HUDEP-2 (cell line): ENCODE data around the gene NUBP2.

Experiments used
- DNase-seq, 76 experiments: peaks; one replicate each; lab custom pipeline; 2025; ENCODE audit not compliant: unreplicated experiment in 76 of 76; lab: John Stamatoyannopoulos, UW

NUBP2 gene, protein sequence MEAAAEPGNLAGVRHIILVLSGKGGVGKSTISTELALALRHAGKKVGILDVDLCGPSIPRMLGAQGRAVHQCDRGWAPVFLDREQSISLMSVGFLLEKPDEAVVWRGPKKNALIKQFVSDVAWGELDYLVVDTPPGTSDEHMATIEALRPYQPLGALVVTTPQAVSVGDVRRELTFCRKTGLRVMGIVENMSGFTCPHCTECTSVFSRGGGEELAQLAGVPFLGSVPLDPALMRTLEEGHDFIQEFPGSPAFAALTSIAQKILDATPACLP

DNA sequence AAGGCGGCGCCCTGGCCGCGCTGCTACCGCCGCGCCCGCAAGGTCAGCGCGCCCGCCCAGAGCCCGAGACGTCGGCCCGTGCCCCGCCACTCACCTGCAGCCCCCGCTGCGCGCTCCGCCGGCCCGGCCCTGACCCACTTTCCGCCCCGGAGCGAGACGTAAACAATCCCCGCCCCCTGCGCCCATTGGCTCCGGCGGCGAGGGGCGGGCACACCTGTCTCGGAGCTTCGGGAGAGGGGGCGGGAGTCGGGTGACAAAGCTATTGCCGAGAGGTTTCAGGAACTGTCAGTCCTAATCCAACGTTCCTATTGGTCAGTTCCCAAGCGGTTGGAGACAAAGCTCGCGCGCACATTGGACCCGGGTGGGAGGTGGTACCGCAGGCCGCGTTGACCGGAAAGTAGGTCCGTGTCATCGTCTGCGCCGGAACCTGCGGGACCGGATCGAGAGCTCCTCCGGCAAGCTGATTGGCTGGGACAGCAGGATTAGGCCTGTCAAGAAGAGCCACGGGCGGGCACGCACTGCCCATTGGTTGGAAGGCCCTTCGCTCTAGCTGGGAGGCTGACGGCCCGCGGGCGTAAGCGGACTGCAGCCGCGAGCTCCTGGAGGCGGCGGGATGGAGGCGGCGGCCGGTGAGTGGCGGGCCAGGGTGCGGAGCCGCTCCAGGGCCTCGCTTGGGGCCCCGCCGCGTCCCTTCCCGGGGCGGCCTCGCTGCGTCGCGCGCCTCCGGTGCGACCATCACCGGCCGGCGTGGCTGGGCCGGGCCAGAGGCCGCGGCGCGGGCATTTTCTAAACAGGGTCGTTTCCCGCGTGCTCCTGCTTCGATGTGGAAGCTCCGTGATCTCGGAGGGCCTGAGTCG is at the start of gene NUBP2, which contains the start of gene SPSB3:
Gene NUBP2 (plus strand): TSS at position 553 of the 857 bp plus-strand sequence. CDS start 61 bp downstream, at position 614.
Gene SPSB3 (minus strand): TSS at position 164 of the 857 bp plus-strand sequence. CDS start 1,088 bp downstream, outside the sequence.
- peak in 75 of 76 experiments; percentile 47 to 100 (median 99) for DNase-seq

DNA sequence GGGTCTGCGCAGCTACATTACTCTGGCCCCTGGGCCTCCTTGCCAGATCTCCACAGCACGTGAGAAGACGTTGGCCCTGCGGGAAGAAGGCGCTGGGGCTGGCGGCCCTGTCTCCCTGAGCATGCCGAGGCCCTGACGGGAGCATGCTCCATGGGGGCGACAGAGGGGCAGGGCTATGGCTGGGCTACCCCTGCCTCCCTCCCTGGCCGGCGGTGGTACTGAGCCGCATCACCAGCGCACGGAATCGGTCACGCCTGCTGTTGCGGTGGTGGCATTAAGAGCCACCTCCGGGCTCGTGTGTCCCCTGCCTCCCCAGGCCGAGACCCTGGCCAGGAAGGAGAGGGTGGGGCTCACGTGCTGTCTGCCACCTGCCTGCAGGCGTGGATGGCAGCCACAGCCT is 48.6 kb upstream of the NUBP2 start:
- DNase-seq = no peak

DNA sequence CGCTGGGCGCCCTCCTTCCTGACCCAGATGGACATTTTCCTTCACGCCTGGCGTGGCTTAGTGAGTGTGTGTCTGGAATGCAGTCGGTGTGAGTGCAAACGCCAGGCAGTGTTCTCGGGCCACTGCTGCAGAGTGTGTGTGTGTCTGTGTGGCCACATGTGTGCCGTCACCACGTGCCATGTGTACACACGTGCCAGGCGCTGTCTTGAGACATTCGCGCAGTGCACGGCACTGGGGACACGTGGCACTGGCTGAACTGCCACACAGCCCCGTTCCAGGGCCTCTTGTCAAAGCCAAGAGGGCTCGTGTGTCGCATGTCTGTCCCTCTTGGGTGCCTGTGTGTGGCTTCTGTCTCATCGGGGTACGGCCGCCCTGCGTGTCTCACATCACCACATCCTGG is 47.9 kb upstream of the NUBP2 start:
- no peak for DNase-seq

DNA sequence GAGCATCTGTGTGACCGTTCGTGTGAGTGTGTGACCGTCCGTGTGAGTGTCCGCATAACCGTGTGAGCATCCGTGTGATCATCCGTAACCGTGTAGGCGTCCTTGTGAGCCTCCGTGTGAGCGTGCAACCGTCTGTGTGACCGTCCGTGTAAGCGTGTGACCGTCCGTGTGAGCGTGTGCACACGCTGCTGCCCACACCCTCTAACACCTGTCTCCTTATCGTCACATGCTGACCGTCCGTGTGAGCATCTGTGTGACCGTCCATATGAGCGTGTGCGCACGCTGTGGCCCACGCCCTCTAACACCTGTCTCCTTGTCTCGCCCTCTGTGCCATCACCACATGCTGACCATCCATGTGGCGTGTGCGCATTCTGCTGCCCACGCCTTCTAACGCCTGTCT is 42.5 kb upstream of the NUBP2 start:
- DNase-seq = no peak

DNA sequence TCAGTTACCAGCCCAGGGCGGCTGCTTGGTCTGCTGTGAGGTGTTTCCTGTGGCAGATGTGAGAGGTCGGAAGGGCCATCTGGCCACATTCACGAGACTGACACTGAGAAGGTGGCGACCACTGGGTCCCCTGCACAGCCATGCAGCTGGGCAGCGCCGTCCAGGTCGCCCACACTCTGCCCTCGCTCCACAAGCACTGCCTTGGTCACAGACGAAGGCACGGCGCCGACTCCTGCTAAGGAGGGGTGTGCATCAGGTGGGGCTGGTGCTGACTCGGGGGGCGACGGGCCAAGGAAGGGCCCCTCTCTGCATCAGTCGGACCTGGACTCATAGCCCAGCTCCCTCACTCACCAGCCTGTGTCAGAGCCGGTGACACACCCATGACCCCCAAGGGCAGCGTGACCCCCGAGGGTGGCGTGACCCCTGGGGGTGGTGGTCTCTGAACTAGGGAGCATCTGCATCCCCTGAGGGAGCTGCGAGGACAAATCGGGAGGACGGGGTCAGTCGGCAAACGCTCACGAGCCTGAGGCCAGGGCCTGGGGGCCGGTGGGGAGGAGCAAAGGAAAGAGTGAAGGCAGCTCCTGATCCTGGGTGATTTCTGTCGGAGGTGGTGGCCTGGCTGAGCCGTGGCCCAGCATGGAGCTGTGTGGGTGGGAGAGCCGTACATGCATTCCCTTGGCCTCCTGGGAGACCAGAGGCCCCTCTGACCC is 41.8 kb upstream of the NUBP2 start:
- no peak for DNase-seq

DNA sequence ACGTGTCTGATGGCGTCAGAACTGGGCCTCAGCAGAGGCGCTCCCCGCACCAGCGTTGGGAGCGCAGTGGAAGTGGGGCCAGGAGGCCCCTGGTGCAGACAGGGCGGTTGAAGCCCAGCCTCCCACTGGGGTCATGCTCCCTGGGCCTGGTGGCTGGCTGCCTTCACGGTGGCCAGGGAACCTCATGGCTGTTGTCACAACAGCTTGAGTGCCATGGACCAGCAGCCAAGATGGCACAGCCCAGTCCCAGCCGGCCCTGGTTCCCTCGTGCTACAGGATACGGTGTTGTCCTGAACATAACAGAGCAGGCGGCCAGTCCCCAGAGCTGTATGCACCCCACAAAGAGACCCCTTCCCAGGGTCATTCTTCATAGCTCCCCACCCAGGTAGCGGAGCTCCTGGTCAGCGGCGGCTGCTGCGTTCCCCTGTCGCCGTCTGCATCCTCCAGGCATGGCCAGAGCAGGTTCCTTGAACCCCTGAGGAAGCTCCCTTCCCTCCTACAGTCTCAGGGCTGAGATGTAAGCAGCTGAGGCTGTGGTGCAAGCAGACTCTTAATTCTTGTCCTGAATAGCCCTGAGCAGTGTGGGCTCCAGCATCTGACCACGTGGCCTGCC is 41.1 kb upstream of the NUBP2 start:
- DNase-seq = no peak

DNA sequence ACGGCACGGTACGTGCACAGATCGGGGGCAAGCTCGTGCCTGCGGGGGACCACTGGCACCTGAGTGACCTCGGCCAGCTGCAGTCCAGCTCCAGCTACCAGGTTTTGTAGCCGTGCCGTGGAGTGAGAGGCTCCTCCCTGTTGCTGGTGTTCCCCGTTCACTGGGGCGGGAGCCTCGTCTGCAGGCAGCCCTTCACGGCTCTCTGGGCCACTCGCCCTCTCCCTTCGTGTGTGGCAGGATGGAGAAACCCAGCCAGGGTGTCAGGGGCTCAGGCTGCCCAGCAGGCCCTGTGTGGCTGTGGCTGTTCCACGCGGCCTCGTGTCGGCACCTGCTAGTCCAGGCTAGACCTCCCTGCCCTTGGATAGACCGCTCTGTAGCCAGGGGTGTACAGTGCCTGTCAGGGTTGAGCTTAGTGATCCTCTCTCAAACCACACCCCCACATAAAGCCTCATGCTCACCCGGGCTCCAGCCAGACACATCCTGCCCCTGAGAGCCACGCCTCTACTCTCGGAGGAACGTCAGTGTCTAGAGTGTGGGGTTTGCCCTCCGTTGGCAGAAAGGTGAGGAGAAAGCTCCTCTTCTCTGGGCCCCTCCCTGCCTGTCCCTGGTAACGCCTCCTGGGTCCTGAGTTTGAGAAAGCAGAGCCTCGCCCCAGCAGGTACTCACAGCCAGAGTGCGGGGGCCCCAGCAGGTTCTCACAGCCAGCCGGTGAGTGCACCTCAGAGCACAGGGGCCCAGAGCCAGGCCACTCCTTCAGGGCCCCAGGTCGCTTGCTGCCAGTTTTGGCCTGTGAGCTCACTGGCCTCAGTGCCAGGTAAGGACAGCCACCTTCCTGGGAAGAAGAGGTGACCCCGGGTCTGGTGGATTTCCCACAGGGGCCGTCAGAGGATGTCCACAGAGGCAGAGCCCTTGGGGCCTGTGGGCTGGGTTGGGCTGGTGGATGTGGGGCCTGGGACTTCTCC is 39.1 kb upstream of the NUBP2 start:
- no peak for DNase-seq

DNA sequence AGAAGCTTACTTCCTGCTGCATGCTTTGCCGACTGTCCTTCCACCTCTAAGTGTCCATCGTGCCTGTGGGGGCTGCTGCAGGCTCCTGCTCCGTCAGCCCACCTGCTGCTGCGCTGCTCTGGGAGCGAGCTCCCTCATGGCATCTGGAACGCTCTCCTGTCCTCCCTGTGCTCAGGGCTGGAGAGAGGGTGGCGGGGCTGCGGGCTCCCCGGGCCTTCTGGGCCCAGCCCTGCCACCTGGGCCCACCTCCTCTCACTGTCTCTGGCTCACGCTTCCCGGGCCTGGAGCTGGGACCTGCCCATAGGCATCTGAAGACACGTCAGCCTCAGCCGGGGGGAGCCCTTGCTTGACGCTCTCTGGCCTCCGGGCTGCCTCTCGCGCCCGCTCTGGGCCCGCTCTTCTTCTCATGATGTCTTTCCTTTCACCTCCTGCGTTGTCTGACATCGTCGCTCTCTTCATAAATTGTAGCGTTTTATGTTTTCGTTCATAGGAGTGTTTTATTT is 38.4 kb upstream of the NUBP2 start:
- no peak for DNase-seq

DNA sequence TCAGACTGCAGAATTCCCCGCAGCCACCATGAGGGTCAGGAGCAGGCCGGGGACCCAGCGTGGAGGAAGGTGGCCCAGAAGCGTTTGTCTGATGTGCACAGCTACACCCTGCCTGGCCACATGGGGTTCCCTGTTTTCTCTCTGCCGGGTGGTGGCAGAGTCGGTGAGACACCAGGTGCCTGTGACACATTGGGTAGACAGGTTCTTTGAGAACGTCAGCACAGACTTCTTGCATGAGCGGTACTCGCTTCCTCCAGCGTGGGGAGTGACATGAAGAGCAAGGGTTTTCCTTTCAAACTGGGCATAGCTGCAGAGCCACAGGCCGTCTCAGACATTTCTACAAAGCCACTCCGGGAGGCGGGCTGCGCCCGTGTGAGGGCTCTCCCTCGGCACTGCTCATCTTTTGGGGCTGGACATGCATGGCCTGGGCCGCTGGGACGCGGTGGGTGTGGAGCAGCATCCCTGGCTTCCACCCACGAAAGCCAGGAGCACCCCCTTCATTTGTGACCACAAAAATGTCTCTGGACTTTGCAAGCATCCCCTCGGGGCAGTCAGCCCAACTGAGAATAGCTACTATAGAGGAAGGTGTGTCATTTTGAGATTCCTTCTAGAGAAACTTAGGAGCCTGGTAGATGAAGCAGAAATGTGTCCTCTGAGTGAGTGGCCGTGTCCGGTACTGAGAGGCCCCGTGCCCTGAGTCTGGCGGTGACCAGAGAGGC is 37.4 kb upstream of the NUBP2 start:
- no peak for DNase-seq

DNA sequence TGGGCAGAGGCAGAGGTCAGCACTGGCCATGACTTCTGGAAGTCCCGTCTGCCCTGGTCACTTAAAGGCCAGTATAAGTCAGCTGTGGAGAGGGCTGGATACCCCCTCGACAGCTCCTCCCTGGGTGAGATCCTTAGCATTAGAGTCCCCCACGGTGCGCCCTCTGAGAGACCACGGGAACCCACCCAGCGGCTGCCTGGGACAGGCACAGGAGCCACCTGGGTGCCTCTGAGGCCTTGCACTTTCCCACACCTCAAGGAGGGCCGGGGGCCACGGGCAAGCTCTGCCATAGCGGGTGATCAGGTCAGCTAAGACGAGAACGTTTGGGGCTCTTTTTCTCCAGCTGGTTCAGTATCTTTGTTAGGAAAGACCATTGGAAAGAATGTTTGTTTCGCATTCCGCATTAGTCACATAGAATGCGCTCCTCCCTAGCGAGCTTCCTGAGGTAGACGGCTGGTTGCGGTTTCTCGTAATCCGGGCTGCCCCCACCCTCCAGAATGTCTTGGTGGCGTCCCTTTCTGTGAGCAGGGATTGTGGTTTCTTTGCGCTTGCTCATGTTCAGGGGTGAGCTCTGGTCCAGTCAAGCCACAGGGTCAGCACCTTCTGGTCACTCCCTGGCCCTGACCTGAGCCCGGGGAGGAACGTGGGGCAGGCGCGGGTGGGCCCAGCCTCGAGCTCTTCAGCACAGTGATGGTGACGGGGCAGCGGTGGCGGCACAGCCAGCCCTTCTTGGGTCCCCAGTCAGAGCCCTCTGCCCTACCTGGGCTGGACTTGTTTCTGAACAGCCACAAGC is 36.7 kb upstream of the NUBP2 start:
- no peak for DNase-seq

DNA sequence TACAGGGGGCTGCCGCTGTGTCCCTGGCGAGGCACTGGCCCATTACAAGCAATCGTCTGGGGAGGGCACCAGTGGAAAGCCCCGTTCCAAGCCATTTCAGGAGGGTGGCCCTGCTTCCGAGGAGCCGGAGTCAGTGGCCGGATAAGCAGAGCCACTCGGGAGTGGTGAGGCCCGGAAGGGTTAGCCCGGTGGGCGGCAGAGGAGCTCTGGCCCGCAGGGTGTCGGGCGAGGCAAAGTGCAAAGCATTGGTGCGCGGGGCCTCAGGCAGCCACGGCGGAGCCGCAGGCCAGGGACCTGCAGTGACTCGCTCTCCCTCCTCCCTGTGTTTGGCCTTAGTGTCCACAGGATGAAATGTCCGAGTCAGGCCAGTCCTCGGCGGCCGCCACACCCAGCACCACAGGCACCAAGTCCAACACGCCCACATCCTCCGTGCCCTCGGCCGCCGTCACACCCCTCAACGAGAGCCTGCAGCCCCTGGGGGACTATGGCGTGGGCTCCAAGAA is 36.0 kb upstream of the NUBP2 start:
- no peak for DNase-seq

DNA sequence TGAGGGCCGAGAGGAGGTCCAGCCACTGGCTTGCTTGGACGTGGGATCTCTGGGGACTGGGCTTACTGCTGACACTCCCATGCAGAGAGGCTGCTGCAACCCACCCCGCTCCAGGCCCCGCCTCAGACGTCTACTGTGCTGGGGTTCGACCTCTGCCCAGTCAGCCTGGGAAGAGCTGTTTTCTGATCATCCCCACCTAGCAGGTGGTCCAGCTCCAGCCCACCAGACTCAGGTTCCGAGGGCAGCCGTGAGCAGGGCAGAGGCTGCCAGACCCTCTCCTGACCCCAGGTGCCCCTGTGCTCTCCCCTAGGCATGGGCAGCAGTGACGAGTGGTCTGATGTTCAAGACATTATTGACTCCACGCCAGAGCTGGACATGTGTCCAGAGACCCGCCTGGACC is 34.8 kb upstream of the NUBP2 start:
- no peak for DNase-seq

DNA sequence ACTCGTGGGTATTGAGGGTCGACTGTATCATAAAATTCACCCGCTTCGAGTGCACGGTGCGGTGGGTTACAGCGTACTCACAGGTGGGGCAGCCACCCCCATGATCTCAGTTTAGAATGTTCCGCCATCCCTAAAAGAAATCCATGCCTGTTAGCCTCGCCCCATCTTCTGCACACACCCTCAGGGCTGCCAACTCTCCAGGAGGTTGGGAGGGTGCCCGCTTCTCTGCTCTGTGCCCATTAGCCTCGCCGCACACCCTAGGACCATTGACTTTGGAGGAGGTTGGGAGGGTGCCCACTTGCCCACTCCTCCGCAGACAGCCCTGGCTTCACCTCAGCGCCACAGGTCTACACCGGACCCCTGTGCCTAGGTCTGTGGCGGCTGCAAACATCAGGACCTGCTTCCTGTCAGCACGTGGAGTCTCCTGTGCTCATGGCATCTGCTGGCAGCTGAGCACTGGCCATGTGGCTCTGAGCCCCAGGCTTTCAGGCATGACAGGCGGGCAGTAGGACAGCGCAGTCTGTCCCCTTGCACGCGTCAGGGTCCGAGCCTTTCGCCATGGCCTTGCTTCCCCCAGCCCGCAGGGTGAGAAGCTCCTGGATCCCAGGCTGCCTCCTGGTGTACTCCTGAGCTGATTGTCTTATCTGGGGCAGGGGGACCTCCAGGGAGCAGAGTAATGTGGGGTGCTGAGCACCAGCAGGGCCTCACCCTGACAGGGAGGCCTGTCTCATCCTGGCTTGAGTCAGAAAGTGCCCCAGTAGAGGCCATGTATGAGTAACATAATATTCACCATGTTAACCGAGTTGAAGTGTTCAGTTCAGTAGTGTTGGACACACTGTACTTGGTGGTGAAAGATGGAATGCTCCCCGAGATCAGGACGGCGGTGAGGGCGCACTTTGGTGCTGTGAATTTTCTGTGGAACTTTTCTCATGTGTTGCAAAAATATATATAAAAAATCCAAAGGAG is 33.3 kb upstream of the NUBP2 start:
- no peak for DNase-seq

DNA sequence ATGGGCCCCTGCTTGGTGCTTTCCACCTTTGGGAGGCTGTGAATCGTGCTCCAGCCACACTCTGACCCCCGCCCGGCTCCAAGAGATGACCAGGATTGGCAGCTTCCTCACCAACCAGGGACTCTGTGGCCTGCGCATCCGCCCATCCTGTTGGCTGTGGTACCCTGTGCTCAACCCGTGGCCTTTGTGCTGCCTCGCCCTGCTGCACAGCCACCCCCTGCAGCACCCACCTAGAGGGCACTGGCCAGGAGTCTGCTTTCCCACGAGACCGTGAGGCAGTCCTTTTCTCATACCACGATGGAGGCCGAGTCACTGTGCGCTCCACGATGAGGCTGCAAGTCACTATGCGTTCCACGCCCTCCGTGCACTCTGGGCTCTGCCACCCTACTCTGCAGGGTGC is 30.8 kb upstream of the NUBP2 start:
- no peak for DNase-seq

DNA sequence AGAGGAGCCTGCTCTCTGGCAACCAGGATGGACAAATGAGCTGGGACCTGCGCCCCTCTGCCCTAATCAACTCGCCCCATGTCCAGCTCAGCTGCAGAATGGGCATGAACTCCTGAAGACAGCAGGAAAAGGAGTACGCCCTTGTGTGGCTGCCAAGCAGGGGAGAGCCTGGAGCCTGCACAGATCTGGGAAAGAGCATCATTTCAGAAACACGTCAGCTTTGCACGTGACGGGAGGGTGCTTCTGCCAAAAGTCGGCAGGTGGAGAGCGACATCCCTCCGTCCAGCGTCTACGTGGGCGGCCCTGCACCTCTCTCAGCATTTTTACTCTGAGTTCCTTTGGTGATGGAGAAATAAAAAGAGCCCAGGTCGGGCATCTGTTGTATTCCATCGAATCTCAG is 29.9 kb upstream of the NUBP2 start:
- no peak for DNase-seq

DNA sequence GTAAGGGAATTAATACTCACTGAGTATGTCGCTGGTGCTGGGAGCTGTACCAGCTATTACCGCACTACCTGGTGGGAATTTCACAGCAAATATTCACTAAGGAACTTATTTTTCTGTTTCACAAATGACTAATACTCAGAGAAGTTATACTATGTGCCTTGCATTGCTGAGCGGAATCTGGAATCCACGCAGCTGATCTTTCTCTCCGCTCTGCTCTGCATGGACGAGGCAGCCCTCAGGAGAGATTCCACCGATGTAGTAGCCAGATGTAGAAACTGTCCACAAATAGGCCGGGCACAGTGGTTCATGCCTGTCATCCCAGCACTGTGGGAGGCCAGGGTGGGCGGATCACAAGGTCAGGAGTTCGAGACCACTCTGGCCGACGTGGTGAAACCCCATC is 28.6 kb upstream of the NUBP2 start:
- no peak for DNase-seq
